ENCODE measurements around the gene SLC30A1. TPM values are rescaled to one million over a fixed set of nuclear protein-coding genes. Genes with fewer than 3 reads are reported as not detected.

SLC30A1 gene
- polyA plus RNA-seq, 1 of the 3 experiments (the other 2 are of a cell fraction): 6.9 TPM

DNA sequence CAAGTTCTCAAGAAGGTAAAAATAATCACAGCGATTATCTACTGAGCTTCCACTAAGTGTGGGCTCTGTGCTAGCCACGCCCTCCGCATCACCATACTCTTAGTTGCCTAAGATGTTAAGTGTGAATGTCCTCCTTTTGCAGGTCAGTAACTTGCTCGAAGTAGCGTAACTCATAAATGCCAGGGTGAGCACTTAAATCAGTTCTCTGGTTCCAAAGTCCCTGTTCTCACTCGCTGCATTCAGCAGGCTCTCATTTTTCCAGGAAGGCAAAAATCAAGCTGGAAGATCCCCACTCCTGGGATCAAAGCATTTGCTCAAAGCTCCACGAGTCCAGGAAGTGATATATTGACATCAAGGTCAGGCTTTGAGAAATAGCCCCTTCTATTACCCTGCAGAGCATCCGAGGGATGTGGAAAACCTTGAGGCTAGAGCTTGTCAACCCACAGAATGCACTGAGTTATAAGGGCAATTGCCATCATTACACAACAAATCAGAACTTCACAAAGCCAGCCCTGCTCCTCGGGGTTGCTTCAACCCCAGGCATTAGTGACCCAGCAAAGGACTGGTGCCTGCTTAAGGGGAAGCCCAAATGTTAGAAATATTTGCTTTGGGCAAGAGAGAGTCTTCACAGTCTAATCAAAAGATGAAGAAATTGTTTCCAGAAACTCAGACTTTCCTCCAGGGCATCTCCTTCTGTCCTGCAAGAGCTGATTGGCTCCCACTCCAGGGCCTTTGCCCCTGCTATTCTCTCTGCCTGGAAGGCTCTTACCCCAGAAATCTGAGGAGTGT, 19.5 kb downstream of the SLC30A1 start:
- H3K4me2 ChIP-seq: no peak overlapping the region
- H3K9ac ChIP-seq: no peak overlapping the region
- H3K27ac ChIP-seq (ENCODE audit: low read depth in 2 of 2, low read length in 1 of 2): no peak overlapping the region
- no peak overlapping the region for H3K4me3 ChIP-seq (ENCODE audit: low read depth in 2 of 2, low read length in 1 of 2)
- ChIA-PET CTCF (interaction anchor here (0.7 to 1.7 kb wide), 3 partner anchors 10 to 84 kb away, joined by 3 to 5 read pairs (median 3); no protein-coding TSS in a partner anchor), POLR2A (no interaction called here)
- 88% methylated on average over 9 of the region's 9 CpGs for WGBS (ENCODE audit: low lambda C conversion rate)
- no peaks in the 10 kb centered on the region for H3K9me3 ChIP-seq
- no peaks in the 10 kb centered on the region for H3K27me3 ChIP-seq (ENCODE audit: insufficient read depth)
- no peak overlapping the region for H2AFZ ChIP-seq (ENCODE audit: low read depth)
- no peaks in the 10 kb centered on the region for H3K4me1 ChIP-seq (ENCODE audit: control insufficient read depth in 1 of 2, insufficient read depth in 2 of 2, low read depth in 1 of 2, low read length in 1 of 2)
- no peak for DNase-seq
- no peaks in the 10 kb centered on the region for H4K20me1 ChIP-seq (ENCODE audit: insufficient read depth)
- H3F3A ChIP-seq (replicated peaks; ENCODE audit: insufficient read depth): no peaks in the 10 kb centered on the region
- no peaks in the 10 kb centered on the region for H3K79me2 ChIP-seq (ENCODE audit: insufficient read depth)
- no peaks in the 10 kb centered on the region for H3K9me2 ChIP-seq
- TF ChIP-seq, protein P1, sequence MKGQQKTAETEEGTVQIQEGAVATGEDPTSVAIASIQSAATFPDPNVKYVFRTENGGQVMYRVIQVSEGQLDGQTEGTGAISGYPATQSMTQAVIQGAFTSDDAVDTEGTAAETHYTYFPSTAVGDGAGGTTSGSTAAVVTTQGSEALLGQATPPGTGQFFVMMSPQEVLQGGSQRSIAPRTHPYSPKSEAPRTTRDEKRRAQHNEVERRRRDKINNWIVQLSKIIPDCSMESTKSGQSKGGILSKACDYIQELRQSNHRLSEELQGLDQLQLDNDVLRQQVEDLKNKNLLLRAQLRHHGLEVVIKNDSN (IDR thresholded peaks at IDR 0.05; ENCODE audit: borderline replicate concordance, low read depth): no peak
- TF ChIP-seq RCOR1 (IDR thresholded peaks at IDR 0.05; ENCODE audit: low read length) (no peak), FOXM1 (IDR thresholded peaks at IDR 0.05; ENCODE audit: low read depth) (no peak), MXI1 (IDR thresholded peaks at IDR 0.05; ENCODE audit: low read depth, low read length) (no peak), FOXJ3 (CRISPR knock-in tag; IDR thresholded peaks at IDR 0.05) (no peak), EZH2phosphoT487 (IDR thresholded peaks at IDR 0.05; ENCODE audit: borderline replicate concordance, low read depth) (no peak), RAD21 (IDR thresholded peaks at IDR 0.05; ENCODE audit: low read length) (no peak), TCF12 (IDR thresholded peaks at IDR 0.05) (no peak), SIN3A (IDR thresholded peaks at IDR 0.05; ENCODE audit: borderline replicate concordance, low read depth, low read length) (no peak), GATA2 (CRISPR knock-in tag; IDR thresholded peaks at IDR 0.05) (no peak), EP300 (IDR thresholded peaks at IDR 0.05; ENCODE audit: borderline replicate concordance in 1 of 2, low read depth in 1 of 2, low read length in 1 of 2) (no peak), RXRA (IDR thresholded peaks at IDR 0.05; ENCODE audit: borderline replicate concordance, low read depth) (no peak), TAF1 (IDR thresholded peaks at IDR 0.05; ENCODE audit: borderline replicate concordance, low read depth, low read length) (no peak), CHD2 (IDR thresholded peaks at IDR 0.05; ENCODE audit: low read length, partially characterized antibody) (no peak), RFX5 (IDR thresholded peaks at IDR 0.05; ENCODE audit: low read length) (no peak)
- TF ChIP-seq, protein P2, sequence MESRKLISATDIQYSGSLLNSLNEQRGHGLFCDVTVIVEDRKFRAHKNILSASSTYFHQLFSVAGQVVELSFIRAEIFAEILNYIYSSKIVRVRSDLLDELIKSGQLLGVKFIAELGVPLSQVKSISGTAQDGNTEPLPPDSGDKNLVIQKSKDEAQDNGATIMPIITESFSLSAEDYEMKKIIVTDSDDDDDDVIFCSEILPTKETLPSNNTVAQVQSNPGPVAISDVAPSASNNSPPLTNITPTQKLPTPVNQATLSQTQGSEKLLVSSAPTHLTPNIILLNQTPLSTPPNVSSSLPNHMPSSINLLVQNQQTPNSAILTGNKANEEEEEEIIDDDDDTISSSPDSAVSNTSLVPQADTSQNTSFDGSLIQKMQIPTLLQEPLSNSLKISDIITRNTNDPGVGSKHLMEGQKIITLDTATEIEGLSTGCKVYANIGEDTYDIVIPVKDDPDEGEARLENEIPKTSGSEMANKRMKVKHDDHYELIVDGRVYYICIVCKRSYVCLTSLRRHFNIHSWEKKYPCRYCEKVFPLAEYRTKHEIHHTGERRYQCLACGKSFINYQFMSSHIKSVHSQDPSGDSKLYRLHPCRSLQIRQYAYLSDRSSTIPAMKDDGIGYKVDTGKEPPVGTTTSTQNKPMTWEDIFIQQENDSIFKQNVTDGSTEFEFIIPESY (IDR thresholded peaks at IDR 0.05; ENCODE audit: borderline replicate concordance, low read depth): no peak
- TF ChIP-seq, protein P3, sequence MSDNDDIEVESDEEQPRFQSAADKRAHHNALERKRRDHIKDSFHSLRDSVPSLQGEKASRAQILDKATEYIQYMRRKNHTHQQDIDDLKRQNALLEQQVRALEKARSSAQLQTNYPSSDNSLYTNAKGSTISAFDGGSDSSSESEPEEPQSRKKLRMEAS (IDR thresholded peaks at IDR 0.05; ENCODE audit: low read depth): no peak
- TF ChIP-seq, protein P4, sequence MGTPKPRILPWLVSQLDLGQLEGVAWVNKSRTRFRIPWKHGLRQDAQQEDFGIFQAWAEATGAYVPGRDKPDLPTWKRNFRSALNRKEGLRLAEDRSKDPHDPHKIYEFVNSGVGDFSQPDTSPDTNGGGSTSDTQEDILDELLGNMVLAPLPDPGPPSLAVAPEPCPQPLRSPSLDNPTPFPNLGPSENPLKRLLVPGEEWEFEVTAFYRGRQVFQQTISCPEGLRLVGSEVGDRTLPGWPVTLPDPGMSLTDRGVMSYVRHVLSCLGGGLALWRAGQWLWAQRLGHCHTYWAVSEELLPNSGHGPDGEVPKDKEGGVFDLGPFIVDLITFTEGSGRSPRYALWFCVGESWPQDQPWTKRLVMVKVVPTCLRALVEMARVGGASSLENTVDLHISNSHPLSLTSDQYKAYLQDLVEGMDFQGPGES (IDR thresholded peaks at IDR 0.05; ENCODE audit: low read depth, low read length): no peak
- H3K36me3 ChIP-seq (replicated peaks in 1 of 2; ENCODE audit: control insufficient read depth in 1 of 2, insufficient read depth in 2 of 2, low read length in 1 of 2): no peaks in the 10 kb centered on the region

Data from SK-N-SH (cell line).